Thyroid gland (tissue), 4 donors: ENCODE data around the gene B3GAT1. TPM values are rescaled to one million over a fixed set of nuclear protein-coding genes. Genes with fewer than 3 reads are reported as not detected.
A peak's percentile ranks its signal among the peaks of the same experiment; 100 is the strongest.

Experiments used
- DNase-seq, 2 donors: peaks; one replicate each; pipeline ENCODE4 v3.0.0-alpha.2; 2019
- H3K27ac ChIP-seq, 3 donors: fragments of 200-600 bp; sonication (generic); 1 replicate in 2 of 3; 2 replicates in 1 of 3; pipeline ENCODE4 v1.5.1; 2016 to 2019; ENCODE audit warnings: mild to moderate bottlenecking in 1 of 3, moderate library complexity in 1 of 3
- H3K27me3 ChIP-seq: fragments of 200-600 bp; sonication (generic); one replicate; pipeline ENCODE4 v1.5.1; 2019
- H3K36me3 ChIP-seq, 2 donors: fragments of 200-600 bp; sonication (generic); one replicate each; pipeline ENCODE4 v1.5.1; 2016 to 2019
- H3K4me1 ChIP-seq, 2 donors: fragments of 200-600 bp; sonication (generic); one replicate each; pipeline ENCODE4 v1.5.1; 2017 to 2019
- H3K4me3 ChIP-seq, 3 donors: fragments of 200-600 bp; sonication (generic); replicated peaks in 1 of 3; 1 replicate in 2 of 3; 2 replicates in 1 of 3; pipeline ENCODE4 v1.5.1; 2016; ENCODE audit warnings: mild to moderate bottlenecking in 1 of 3
- H3K9me3 ChIP-seq: fragments of 200-600 bp; sonication (generic); one replicate; pipeline ENCODE4 v1.5.1; 2017
- POLR2A ChIP-seq, 2 donors: fragments of 450-650 bp; IDR thresholded peaks; one replicate each; pipeline ENCODE4 v1.6.1; 2017; ENCODE audit warnings: antibody characterized with exemption in 2 of 2, mild to moderate bottlenecking in 2 of 2, moderate library complexity in 1 of 2
- WGBS, 2 donors: methylation state at CpG; one replicate each; pipeline ENCODE4 v1.1.5; 2017; 5-methylcytosine and 5-hydroxymethylcytosine counted together
- intact Hi-C: fragments of 100-400 bp; cut with DNase I; formaldehyde crosslinking; loops from one replicate; pipeline ENCODE4 v1.15.1; 2023
- total RNA-seq, 4 donors: library from RNA; depleted of rRNA; stranded (reverse); fragments of >200 nt; gene quantifications; one replicate each; pipeline ENCODE4 v1.2.3, GENCODE V29; 2016
- TF ChIP-seq, protein P1 (sequence below), 6 experiments: fragments of 200-600 bp in 3 of 6; fragments of 450-650 bp in 3 of 6; sonication (generic) in 3 of 6; IDR thresholded peaks; one replicate each; pipeline ENCODE4 v1.5.1; 2016 to 2019; ENCODE audit warnings: antibody characterized with exemption in 6 of 6, mild to moderate bottlenecking in 2 of 6, inconsistent platforms in 1 of 6, moderate library complexity in 1 of 6

B3GAT1 gene
- total RNA-seq, 4 donors from 2014 or later: 4.0 to 6.7 (median 5.7) TPM

GRCh38 chr11:134333312-134333711, 78.7 kb downstream of the B3GAT1 start:
- H3K4me3 ChIP-seq: no peak overlapping the region
- intact Hi-C loops: loop anchor here (5.0 kb wide), 1 partner anchor 81 kb away; the partner anchor contains the start of genes ACAD8 and THYN1
- H3K9me3 ChIP-seq: no peaks in the 10 kb centered on the region
- H3K27ac ChIP-seq: no peak overlapping the region
- TF ChIP-seq, protein P1, sequence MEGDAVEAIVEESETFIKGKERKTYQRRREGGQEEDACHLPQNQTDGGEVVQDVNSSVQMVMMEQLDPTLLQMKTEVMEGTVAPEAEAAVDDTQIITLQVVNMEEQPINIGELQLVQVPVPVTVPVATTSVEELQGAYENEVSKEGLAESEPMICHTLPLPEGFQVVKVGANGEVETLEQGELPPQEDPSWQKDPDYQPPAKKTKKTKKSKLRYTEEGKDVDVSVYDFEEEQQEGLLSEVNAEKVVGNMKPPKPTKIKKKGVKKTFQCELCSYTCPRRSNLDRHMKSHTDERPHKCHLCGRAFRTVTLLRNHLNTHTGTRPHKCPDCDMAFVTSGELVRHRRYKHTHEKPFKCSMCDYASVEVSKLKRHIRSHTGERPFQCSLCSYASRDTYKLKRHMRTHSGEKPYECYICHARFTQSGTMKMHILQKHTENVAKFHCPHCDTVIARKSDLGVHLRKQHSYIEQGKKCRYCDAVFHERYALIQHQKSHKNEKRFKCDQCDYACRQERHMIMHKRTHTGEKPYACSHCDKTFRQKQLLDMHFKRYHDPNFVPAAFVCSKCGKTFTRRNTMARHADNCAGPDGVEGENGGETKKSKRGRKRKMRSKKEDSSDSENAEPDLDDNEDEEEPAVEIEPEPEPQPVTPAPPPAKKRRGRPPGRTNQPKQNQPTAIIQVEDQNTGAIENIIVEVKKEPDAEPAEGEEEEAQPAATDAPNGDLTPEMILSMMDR (IDR thresholded peaks at IDR 0.05): no peak
- no peak for TF ChIP-seq POLR2A (IDR thresholded peaks at IDR 0.05)
- no peaks in the 10 kb centered on the region for H3K27me3 ChIP-seq
- H3K4me1 ChIP-seq: peaks cover 6 to 16% of the 10 kb centered on the region in 2 donors
- 77 to 87% methylated on average over 7 of the region's 7 CpGs for WGBS, 2 donors
- DNase-seq: no peak
- no peaks in the 10 kb centered on the region for H3K36me3 ChIP-seq

- TF ChIP-seq, protein P1 (IDR thresholded peaks at IDR 0.05): no peak
- no peak for TF ChIP-seq POLR2A (IDR thresholded peaks at IDR 0.05)
- Histone ChIP-seq H3K9me3 (no peaks in the 10 kb centered on the region), H3K4me3 (no peak overlapping the region), H3K4me1 (peaks cover 6 to 16% of the 10 kb centered on the region in 2 donors), H3K27me3 (no peaks in the 10 kb centered on the region), H3K36me3 (no peaks in the 10 kb centered on the region), H3K27ac (no peak overlapping the region)
- no peak for DNase-seq
- intact Hi-C loops: loop anchor here (5.0 kb wide), 1 partner anchor 80 kb away; the partner anchor contains the start of genes ACAD8 and THYN1
- WGBS, 2 donors: 80 to 87% methylated on average over 7 of the region's 7 CpGs
Measured at GRCh38 chr11:134332782-134333181, 79.3 kb downstream of the B3GAT1 start.

- TF ChIP-seq POLR2A (IDR thresholded peaks at IDR 0.05): no peak
- TF ChIP-seq, protein P1 (IDR thresholded peaks at IDR 0.05): peak in 1 of 6 experiments; percentile 5
- Histone ChIP-seq H3K9me3 (no peaks in the 10 kb centered on the region), H3K4me1 (peaks cover 6 to 16% of the 10 kb centered on the region in 2 donors), H3K36me3 (no peaks in the 10 kb centered on the region), H3K4me3 (peak overlapping the region; percentile 25 to 55 (median 48)), H3K27me3 (no peaks in the 10 kb centered on the region), H3K27ac (peak overlapping the region in 1 of 3 donors; percentile 21)
- intact Hi-C loops: loop anchor here (5.0 kb wide), 1 partner anchor 80 kb away; the partner anchor contains the start of genes ACAD8 and THYN1
- DNase-seq: peak; percentile 48 to 50
- WGBS, 2 donors: 0 to 14% methylated on average over 4 to 5 of the region's 40 CpGs
Measured at GRCh38 chr11:134332189-134332631, 79.8 kb downstream of the B3GAT1 start.

- H3K27ac ChIP-seq: peak within 1 kb of the TSS in 1 of 3 donors; percentile 21
- no peaks in the 10 kb centered on the region for H3K9me3 ChIP-seq
- peaks cover 6 to 16% of the 10 kb centered on the region in 2 donors for H3K4me1 ChIP-seq
- TF ChIP-seq, protein P1 (IDR thresholded peaks at IDR 0.05): no peak
- peak in 1 of 2 donors; percentile 33 for TF ChIP-seq POLR2A (IDR thresholded peaks at IDR 0.05)
- H3K4me3 ChIP-seq: peak within 1 kb of the TSS; percentile 25 to 55 (median 48)
- no peaks in the 10 kb centered on the region for H3K36me3 ChIP-seq
- H3K27me3 ChIP-seq: no peaks in the 10 kb centered on the region
- WGBS, 2 donors: 4 to 7% methylated on average over 13 to 29 of the region's 80 CpGs
- intact Hi-C loops: loop anchor here (5.0 kb wide), 1 partner anchor 79 kb away; the partner anchor contains the start of genes ACAD8 and THYN1
- DNase-seq: peak; percentile 83 to 84
Measured at GRCh38 chr11:134331354-134332188, 80.5 kb downstream of the B3GAT1 start, which contains the start of gene GLB1L2. Gene GLB1L2, plus strand, starts transcription at chr11:134331988. Its CDS starts 74 bp downstream, at chr11:134332062.
